Gastrocnemius medialis (tissue), 4 donors: ENCODE measurements around the gene REPS2.

Experiments used
- CTCF ChIP-seq, 5 experiments: fragments of 450-650 bp in 3 of 5; fragments of 200-600 bp in 2 of 5; sonication (generic) in 2 of 5; IDR thresholded peaks in 4 of 5; conservative IDR thresholded peaks in 1 of 5; 1 replicate in 4 of 5; 2 replicates in 1 of 5; pipeline ENCODE4 v1.5.1; 2016 to 2019; ENCODE audit warnings: antibody characterized with exemption in 5 of 5, mild to moderate bottlenecking in 3 of 5, moderate library complexity in 3 of 5
- POLR2A ChIP-seq, 2 donors: fragments of 450-650 bp; IDR thresholded peaks; one replicate each; pipeline ENCODE4 v1.6.1; 2017; ENCODE audit warnings: antibody characterized with exemption in 2 of 2, mild to moderate bottlenecking in 2 of 2, moderate library complexity in 2 of 2

GRCh38 chrX:17038277-17038676 lies 91.8 kb downstream of the REPS2 start:
- TF ChIP-seq CTCF (IDR thresholded peaks at IDR 0.05 in 4 of 5, conservative IDR thresholded peaks at IDR 0.05 in 1 of 5) = no peak
- no peak for TF ChIP-seq POLR2A (IDR thresholded peaks at IDR 0.05)
